ENCODE results near the gene SIPA1L3. TPM values are rescaled to one million over a fixed set of nuclear protein-coding genes. Genes with fewer than 3 reads are reported as not detected.

The SIPA1L3 gene
- total and polyA plus RNA-seq, 8 donors = 19.7 to 44.8 (median 25.8) TPM

DNA sequence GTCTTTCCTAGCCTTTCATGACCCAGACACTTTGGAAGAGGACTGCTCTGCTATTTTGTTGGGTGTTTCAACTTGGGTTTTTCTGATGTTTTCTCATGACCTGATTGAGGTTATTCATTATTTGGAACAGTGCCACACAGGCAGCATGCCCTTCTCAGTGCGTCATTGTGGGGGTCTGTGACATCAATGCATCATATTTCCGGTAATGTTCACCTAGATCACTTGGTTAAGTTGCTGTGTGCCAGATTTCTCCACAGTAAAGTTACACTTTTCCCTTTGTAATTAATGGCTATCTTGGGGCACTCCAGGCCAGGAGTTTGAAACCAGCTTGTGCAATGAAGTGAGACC is 124.4 kb downstream of the SIPA1L3 start:
- H3K9me3 ChIP-seq = no peaks in the 10 kb centered on the region
- DNase-seq (no peak), ATAC-seq (no peak), FAIRE-seq (no peak)
- peaks cover 0 to 4% (median 0%) of the 10 kb centered on the region in 3 donors for H3K4me1 ChIP-seq
- no peaks in the 10 kb centered on the region for H3K36me3 ChIP-seq
- TF ChIP-seq, protein P1, sequence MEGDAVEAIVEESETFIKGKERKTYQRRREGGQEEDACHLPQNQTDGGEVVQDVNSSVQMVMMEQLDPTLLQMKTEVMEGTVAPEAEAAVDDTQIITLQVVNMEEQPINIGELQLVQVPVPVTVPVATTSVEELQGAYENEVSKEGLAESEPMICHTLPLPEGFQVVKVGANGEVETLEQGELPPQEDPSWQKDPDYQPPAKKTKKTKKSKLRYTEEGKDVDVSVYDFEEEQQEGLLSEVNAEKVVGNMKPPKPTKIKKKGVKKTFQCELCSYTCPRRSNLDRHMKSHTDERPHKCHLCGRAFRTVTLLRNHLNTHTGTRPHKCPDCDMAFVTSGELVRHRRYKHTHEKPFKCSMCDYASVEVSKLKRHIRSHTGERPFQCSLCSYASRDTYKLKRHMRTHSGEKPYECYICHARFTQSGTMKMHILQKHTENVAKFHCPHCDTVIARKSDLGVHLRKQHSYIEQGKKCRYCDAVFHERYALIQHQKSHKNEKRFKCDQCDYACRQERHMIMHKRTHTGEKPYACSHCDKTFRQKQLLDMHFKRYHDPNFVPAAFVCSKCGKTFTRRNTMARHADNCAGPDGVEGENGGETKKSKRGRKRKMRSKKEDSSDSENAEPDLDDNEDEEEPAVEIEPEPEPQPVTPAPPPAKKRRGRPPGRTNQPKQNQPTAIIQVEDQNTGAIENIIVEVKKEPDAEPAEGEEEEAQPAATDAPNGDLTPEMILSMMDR (IDR thresholded peaks at IDR 0.05) = no peak
- no peak overlapping the region for H3K4me3 ChIP-seq
- 79 to 83% methylated on average over 2 of the region's 2 CpGs for WGBS, 2 donors
- H3K27me3 ChIP-seq = no peaks in the 10 kb centered on the region
- intact Hi-C loops (cut with DNase I) = no loop called here
- no peak overlapping the region for H3K27ac ChIP-seq

DNA sequence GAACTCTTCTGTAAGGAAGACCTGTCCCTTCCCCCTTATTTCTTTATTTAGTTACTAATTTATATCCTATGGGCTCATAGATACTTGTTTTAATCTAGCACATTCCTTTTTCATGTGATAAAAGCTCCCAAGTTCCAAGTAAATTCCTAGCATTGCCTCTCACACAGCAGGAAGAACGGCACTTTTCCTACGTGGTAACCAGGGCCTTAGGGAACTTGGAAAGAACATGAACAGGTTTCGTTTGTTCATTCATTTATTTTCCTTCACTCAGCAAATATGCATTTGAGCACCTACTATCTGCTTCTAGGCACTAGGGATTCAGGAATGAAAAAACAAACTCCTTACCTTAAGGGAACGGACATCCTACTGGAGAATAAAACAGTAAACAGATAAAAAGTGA is 125.1 kb downstream of the SIPA1L3 start:
- no peaks in the 10 kb centered on the region for H3K36me3 ChIP-seq
- no peak for ATAC-seq
- intact Hi-C loops (cut with DNase I) = no loop called here
- WGBS, 2 donors = 77 to 80% methylated on average over 4 of the region's 4 CpGs
- no peak overlapping the region for H3K4me3 ChIP-seq
- no peak overlapping the region for H3K27ac ChIP-seq
- TF ChIP-seq, protein P1 (IDR thresholded peaks at IDR 0.05) = no peak
- peaks cover 0 to 4% (median 0%) of the 10 kb centered on the region in 3 donors for H3K4me1 ChIP-seq
- H3K27me3 ChIP-seq = no peaks in the 10 kb centered on the region
- no peaks in the 10 kb centered on the region for H3K9me3 ChIP-seq
- no peak for FAIRE-seq
- DNase-seq = no peak

DNA sequence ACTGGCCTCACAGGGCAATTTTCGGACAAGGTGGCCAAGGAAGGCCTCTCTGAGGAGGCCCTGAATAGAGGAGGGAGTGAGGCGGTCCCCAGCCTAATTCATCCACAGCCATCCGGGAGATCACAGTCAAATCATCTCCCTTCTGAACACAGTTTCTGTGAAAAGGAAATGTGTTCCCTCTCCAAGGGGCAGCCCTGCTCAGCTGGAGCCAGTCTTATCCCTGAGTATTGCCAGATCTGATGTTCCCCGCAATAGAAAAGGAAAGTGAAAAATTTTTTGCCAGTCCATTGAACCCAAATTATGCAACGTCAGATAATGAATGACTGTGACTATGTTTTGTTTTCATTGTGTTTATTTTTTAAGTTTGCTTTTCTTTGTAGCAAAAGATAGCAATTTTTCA is 125.9 kb downstream of the SIPA1L3 start:
- Histone ChIP-seq H3K9me3 (no peaks in the 10 kb centered on the region), H3K36me3 (no peaks in the 10 kb centered on the region), H3K27me3 (no peaks in the 10 kb centered on the region), H3K27ac (no peak overlapping the region), H3K4me1 (peaks cover 0 to 11% (median 0%) of the 10 kb centered on the region in 3 donors), H3K4me3 (no peak overlapping the region)
- DNase-seq (no peak), ATAC-seq (peak in 1 of 4 donors; percentile 11), FAIRE-seq (no peak)
- WGBS, 2 donors = 80 to 82% methylated on average over 5 of the region's 5 CpGs
- intact Hi-C loops (cut with DNase I) = no loop called here
- TF ChIP-seq, protein P1 (IDR thresholded peaks at IDR 0.05) = no peak

DNA sequence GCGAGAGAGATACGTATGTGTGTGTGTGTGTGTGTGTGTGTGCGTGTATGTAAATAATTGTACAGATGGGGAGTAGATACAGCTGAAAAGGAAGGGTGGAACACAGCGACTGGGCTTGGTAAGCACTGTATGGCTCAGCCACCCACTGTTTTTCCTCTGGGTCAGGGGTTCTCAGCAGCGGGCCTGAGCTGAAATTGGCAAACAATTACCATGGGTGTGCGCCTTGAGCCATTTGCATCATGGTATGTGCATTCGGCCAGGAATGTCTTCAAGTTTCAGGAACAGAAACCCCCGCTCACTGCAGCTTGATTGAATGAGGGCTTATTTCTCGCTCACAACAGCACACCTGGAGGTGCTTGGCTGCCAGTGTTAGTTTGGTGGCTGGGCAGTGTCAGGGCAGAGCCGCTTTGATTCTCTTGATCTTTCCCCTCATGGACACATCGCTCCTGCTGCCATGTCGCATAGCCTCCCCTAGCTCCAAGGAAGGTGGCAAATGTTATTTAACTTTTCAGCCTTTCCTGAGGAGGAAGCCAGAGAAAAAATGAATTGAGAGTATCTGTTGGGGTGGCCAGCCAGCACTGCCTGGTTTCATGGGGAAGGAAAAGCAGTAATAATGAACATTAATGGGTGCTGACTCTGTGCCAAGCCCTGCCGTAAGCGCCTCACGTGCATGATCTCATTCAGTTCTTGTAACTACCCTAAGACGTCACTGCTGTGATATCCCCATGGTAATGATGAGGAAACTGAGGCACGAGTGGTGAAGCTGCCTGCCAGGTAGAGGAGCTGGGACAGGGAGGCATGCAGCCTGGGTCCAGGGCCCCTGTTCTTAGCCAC is 126.9 kb downstream of the SIPA1L3 start:
- H3K4me1 ChIP-seq = peaks cover 0 to 11% (median 0%) of the 10 kb centered on the region in 3 donors
- H3K27ac ChIP-seq = no peak overlapping the region
- no peaks in the 10 kb centered on the region for H3K36me3 ChIP-seq
- 77 to 79% methylated on average over 17 of the region's 17 CpGs for WGBS, 2 donors
- H3K27me3 ChIP-seq = no peaks in the 10 kb centered on the region
- intact Hi-C loops (cut with DNase I) = no loop called here
- TF ChIP-seq, protein P1 (IDR thresholded peaks at IDR 0.05) = no peak
- peak in 2 of 4 donors; percentile 5 to 13 for ATAC-seq
- H3K4me3 ChIP-seq = no peak overlapping the region
- no peaks in the 10 kb centered on the region for H3K9me3 ChIP-seq
- FAIRE-seq = no peak
- DNase-seq = no peak

DNA sequence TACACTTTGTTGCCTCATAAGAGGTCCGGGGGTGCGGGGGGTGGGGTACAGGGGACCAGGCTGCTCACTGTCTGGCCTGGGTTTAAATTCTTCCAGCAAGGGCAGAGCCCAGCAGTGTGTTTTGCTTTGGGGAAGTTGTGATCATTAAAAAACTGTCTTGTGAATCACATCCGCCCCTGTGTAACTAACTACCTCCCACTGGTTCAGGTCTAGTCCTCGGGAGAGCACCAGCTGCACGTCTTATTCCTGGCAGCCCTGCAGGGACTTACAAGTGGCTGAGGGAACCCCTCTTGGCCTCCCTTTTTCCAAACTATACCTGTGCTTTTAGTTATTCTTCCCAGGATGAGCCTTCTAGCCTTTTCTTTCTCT is 127.5 kb downstream of the SIPA1L3 start:
- Histone ChIP-seq H3K4me3 (no peak overlapping the region), H3K4me1 (peaks cover 0 to 11% (median 0%) of the 10 kb centered on the region in 3 donors), H3K9me3 (no peaks in the 10 kb centered on the region), H3K36me3 (no peaks in the 10 kb centered on the region), H3K27ac (no peak overlapping the region), H3K27me3 (no peaks in the 10 kb centered on the region)
- no peak for DNase-seq
- intact Hi-C loops (cut with DNase I) = no loop called here
- WGBS, 2 donors = 69 to 83% methylated on average over 5 of the region's 5 CpGs
- peak in 1 of 4 donors; percentile 21 for ATAC-seq
- no peak for FAIRE-seq
- TF ChIP-seq, protein P1 (IDR thresholded peaks at IDR 0.05) = no peak

Data from pancreas (tissue), 10 donors.